Hematopoietic multipotent progenitor cell treated with erythropoietin and hydrocortisone succinate and interleukin-3 and kit ligand, for 8 days (in vitro differentiated cells): Measurements from ENCODE around the gene NVL.
"Not testable (repeated sequence)": the region's sequence is repeated elsewhere in the genome, so short reads cannot be mapped to it uniquely, and the experiment has no call there.

Experiments used
- DNase-seq: peaks from one replicate; pipeline ENCODE4 v3.0.0-alpha.2; 2015

The NVL gene

DNA sequence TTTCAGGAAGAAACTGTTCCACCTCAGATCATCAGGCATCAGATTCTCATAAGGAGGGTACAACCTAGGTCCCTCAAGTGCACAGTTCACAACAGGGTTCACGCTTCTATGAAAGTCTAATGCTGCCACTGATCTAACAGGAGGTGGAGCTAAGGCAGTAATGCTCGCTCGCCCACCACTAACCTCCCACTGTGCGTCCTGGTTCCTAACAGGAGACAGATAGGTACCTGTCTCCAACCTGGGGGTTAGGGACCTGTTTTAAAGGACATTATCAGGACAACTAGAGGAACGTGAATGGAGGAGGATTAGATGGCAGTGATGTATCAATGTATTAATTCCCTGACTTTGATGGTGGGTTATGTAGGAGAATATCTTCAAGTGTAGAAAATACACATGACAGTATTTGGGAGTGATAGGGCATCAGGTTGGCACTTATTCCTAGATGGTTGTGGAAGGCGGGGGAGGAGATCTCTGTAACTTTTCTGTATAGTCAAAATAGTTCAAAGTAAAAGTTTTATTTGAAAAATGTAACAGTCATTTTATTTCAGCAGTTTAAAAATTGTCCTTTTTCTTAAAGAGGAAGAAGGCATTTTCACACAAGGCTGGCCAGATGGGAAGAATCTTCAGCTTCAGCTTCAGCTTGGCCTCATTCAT is 103.0 kb downstream of the NVL start:
- no peak for DNase-seq

DNA sequence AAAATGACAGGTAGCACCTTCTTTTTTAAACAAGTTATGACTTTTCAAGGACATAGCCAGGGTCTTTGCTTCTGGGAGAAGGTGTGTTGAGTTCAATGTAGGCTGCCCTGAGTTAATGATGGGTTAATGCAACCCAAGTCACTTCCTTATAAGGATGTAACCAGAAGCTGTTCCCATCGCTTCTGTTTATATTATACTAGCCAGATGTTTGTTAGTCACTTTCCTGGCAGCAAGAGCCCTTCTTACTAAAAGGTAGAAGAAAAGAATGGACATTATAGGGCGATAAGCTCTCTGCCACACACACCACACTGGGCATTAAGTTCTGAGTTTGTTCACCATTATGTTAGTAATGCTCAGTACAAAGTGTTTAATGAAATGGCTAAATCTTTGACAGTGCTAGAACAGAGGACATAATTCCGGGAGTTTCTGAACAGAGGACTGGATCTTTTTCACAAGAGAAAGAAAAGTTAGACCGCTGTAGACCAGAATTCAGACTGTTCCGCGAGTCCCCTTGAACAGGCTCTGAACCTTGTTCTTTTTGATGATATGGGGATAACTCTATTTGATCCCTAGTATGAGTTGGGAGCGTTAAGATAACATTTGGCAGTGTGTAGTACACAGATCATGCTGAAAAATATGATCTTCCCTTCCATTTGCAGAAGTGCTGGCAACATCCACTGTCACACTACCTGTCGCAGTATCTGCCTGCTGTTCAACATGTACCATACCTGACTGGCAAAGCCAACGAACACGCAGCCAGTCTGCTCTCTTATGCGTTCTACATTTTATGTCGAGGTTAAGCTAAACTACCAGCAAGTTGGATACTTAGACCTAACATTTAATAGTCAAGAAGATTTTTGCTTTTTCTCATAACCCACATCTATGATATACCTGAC is 105.9 kb downstream of the NVL start:
- no peak for DNase-seq

DNA sequence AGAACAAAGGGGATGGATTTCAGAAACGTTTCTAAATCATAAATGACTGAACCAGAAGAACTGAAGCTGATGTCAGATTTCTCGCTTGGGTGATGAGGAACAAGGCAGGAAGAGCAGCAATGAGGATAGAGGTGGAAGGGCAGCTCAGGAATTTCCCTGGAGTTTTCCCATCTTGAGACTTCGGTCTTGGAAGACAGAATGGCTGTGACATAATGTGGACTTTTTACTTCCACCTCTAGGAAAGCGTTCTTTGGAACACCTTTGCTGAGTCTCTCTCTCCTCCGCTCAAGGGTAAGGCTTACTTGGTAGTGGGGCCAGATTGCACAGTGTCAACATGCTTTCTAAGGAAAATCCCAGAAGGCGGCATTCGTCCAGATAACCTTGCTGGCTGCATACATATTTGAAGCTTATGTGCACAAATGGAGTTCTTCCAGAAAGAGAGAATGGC is 110.3 kb downstream of the NVL start:
- no peak for DNase-seq

DNA sequence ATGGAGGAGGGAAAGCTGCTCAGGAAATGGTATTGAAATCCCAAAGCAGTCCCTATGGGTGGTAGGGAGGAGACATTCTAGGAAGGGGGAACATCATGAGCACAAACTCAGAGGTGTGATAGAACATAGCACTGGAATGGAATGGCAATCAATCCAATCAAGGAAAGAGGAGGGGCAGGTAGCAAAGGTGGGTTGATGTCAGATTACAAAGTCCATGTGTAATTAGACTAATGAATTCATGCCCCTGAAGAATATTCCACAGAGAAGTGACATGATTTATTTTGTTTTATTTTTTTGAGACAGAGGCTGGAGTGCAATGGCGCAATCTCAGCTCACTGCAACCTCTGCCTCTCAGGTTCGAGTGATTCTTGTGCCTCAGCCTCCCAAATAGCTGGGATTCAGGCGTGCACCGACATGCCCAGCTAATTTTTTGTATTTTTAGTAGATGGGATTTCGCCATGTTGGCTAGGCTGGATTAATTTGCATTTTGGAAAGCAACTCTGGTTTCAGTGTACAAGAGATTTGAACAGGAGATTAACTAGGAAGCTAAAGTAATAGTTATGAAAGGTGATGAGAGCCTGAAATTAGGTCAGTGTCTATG is 110.9 kb downstream of the NVL start:
- no peak for DNase-seq

DNA sequence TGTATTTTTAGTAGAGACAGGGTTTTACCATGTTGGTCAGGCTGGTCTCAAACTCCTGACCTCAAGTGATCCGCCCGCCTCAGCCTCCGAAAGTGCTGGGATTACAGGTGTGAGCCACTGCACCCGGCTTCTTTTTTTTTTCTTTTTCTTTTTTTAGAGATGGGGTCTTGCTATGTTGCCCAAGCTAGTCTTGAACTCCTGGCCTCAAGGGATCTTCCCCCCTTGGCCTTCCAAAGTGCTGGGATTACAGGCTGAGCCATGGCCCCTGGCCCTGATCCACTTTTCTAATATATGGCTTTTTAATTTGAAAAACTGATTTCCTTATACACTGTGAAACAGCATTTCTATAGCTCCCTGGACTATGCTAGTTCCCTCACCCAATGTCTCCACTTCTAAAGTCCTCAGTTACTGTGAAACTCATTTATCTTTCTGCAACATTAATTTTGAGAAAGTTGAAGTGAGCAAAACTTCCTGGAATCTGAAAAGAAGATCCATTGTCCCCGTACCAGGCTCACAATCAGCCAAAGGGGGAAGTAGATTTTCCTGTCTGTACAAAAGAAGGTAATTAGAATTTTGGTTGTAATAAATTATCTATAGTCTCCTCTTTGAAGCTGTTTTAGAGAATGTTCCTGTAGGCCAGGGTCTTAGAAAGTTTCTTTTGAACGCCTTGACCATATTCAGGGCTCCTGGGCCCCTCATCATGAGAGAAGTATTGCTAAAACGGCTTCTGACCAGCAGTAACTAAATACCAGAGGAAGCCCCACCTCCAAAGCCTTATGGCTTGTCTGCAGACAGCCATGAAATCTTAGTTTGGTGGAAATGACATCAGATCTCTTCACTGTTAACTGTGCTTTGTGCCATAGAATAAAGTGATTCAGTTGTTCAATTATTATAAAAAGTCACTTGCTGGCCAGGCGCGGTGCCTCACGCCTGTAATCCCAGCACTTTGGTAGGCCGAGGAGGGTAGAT is 112.0 kb downstream of the NVL start:
- DNase-seq: no peak

DNA sequence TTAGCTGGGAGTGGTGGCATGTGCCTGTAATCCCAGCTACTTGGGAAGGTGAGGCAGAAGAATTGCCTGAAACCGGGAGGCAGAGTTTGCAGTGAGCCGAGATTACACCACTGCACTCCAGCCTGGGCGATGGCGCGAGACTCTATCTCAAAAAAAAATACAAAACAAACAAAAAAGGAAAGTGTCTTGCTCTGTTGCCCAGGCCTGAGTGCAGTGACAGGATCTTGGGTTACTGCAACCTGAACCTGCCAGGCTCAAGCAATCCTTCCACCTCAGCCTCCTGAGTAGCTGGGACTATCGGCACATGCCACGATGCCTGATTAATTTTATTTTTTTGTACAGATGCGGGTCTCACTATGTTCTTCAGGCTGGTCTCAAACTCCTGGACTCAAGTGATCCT is 113.6 kb downstream of the NVL start:
- DNase-seq: no peak

DNA sequence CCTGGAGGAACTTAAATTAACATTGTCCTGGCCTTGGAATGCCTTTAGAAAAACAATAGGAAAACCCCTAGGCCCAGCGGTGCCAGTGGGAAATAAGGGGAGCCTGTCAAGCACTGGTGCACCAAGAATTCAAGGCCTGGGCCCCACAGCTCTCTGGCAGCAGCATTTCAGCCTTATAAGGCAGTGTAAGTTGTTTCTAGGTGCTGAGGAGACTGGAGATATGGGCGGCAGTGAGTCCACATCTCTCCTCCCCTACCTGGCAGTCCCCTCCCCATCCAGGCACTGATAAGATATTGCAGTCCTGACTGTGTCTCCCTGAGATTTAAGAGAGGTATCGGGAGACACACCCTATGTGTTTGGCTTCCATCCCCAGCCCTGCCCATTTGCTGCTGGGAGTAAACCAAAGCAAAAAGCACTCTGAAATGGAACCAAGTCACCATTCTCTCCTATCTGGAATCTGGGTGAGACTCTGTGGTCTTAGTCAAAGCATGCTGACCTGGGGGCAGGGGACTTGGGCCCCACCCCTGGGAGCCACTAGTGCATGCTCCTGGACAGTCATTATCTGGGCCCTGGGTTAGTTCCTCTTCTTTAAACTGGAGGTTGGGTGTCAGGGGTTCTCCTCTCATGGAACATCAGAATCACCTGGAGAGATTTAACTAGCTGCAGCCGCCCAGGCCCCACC is 116.4 kb downstream of the NVL start:
- DNase-seq: peak; percentile 15

DNA sequence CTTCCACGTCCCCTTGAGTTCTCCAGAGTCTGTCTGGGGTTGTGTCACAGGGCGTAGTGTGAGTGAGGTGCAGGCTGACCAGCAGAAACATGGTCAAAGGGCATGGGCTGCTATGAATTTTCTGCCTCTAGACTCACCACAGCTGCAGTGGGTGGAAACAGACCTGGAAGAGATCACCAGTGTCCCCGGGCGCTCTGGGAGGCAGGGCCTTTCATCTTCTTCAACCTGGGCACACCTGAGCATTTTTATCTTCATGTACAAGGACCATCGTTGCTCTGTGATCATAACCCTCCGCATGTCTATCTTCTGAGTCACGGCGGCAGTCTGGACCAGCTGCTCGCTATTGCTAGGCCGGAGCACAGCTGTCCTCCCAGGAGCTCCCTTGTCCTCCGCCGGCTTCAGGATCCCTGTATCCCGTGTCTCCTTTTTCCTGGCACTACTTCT is 117.3 kb downstream of the NVL start:
- DNase-seq: no peak

DNA sequence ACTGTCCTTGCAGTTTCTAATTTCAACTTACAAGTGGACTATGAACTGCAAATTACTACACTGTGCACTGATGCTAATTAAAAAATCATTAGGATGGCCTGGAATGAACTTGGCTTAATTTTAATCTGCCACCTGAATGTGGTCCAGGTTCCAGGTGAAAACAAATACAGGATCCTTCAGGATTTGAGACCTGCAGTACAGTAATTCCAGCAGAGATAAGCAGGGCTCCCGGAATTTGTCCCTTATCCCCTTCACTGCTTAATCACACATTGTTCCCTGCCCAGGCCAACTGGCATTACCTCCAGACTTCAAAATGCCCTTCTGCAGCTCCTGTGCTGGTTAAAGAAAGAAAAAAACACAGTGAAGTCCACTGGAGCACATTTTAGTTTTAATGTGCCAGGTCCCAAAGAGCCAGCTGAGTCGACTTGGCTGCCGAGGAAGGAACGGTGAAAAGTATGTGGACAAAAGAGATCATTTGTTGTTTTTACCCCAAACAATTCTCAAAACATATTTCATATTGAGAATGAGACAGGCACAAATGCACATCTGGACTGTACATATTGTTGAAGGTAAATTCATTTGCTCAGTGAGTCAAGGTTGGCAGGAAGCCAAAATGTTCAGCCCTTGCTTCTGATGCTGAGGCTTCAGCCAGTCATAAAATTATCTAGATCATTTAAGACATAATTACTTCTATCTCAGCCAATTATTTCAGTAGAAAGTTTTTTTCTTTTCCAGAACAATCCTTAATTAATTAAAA is 118.6 kb downstream of the NVL start:
- peak; percentile 67 for DNase-seq

DNA sequence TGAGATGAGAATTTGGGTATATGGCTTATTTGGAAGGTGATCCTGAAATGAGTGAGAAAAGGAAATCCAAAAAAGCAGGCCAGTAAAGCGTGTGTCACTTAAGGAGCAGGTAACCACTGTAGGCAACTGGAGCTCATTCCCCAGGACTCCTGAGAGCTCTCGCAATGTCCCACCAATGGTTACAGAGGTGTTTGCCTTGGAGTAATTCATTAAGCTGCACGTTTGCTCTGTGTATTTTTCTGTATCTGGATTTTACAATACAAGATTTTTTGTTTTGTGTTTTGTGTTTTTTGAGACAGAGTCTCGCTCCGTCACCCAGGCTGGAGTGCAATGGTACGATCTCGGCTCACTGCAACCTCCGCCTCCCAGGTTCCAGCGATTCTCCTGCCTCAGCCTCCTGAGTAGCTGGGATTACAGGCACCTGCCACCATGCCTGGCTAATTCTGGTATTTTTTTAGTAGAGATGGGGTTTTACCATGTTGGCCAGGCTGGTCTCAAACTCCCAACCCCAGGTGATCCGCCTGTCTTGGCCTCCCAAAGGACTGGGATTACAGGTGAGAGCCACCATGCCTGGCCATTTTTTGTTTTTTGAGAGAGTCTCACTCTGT is 123.9 kb downstream of the NVL start:
- DNase-seq: not testable (repeated sequence)

DNA sequence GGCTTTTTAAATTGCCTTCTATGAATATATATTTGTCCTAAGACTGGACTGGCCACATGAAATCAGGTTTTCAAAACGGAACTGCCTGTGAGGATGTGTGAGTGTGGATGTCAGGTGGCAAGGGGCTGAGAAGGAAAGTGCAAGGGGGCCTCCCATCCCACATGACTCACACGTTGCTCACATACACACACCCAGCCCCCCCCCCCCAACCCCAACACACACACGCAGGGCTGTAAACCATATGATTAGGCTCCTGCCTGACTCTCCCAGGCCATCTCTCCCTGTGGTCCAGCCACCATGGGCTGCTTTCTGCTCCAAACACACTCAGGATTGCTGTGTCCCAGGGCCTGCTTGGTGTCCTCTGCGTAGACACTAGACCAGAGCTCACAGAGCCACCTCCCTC is 124.5 kb downstream of the NVL start:
- peak; percentile 39 for DNase-seq

DNA sequence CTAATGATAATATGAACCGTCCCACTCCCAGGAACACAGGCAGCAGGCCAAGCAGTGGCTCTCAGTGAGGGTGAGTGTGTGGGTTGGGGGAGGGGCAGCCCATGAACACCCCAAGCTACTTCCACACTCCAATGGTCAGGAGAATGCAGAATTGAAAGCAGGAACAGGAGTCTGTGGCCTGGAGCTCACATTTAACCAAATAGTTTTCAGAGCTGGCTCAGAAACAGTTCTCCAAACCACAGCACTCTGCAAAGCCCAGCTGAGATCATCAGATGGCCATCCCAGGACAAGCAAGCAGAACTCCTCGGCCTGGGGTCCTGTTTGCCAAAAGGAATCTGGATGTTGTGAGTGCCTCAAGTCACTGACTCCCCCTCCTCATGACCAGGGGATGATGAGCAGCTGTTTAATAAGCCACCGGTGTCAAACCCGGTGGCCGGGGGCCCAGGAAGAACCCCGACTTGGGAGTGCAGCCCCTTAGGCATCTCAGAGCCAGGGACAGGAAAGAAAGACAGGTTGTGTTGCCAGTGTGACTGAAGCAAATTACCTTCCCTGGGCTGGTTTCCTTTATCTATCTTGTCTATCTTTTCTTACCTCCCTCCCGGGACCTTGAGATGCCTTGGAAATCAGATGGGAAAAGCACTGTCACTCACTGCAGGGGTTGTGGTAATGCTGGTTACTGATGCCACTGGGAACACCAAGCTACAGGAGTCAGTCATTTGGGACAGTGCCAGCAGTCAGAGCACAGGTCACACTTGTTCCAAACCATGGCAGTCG is 126.5 kb downstream of the NVL start:
- no peak for DNase-seq

DNA sequence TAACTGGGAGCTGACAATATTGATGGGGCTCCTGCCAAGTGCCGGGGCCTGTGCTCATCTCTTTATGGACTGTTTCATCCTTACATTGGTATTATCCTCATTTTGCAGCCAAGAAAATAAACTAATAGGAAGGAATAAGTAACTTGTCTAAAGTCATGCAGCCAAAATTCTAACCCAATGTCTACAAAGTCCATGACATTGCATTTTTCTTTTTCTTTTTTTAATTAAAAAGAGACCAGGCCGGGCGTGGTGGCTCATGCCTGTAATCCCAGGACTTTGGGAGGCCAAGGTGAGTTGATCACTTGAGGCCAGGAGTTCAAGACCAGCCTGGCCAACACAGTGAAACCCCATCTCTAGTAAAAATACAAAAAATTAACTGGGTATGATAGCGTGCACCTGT is 128.1 kb downstream of the NVL start:
- no peak for DNase-seq

DNA sequence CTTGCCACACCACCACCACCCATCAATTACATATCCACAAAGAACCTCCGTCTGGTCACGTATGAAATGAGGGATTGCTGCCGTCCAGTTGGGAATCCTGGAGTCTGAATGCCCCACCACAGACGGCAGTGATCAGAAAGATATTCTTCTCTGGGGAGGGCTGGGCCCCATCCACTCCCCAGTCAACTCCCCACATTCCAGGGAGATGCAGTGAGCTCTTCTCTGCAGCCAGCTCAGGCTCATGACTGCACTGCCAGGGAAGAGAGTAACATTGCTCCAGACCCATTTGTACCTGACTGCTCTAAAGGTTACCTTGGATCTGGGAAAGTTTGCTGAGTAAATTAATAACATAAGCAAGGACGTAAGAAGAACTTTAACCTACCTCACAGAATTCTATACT is 128.6 kb downstream of the NVL start:
- DNase-seq: no peak

DNA sequence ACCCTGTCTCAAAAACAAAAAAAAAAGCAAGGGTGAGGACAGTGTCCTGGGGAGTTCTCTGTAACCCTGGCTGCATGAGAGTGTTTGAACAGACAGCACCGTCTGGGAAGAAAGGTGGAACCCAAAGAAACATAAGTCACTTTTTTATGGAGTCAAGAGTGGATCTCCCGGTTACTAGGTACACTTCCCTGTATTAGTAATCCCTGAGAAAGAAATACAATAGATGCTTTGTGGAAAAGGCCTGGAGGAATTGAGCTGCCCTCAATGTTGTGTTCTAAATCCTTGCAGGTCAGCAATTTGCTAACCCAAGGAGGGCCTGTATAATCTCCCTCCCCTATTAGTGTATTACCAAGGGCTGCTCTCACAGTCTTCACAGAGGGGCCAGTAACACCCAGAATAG is 130.3 kb downstream of the NVL start:
- no peak for DNase-seq

DNA sequence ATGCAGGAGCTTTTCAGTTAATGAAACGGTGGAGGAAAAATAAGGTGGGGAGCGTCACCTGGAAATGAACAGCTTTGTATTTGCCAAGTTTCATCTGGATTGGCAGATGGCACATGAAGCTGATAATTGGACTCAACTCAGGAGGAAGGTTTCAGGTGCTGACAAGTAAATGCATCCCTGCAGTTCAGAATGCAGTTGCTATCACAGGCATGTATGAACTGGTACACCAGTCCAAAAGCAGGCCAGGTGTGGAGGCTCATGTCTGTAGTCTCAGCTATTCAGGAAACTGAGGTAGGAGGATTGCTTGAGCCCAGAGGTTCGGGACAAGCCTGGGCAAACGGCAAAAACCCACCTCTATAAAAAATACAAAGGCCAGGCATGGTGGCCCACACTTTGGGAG is 131.4 kb downstream of the NVL start:
- no peak for DNase-seq

DNA sequence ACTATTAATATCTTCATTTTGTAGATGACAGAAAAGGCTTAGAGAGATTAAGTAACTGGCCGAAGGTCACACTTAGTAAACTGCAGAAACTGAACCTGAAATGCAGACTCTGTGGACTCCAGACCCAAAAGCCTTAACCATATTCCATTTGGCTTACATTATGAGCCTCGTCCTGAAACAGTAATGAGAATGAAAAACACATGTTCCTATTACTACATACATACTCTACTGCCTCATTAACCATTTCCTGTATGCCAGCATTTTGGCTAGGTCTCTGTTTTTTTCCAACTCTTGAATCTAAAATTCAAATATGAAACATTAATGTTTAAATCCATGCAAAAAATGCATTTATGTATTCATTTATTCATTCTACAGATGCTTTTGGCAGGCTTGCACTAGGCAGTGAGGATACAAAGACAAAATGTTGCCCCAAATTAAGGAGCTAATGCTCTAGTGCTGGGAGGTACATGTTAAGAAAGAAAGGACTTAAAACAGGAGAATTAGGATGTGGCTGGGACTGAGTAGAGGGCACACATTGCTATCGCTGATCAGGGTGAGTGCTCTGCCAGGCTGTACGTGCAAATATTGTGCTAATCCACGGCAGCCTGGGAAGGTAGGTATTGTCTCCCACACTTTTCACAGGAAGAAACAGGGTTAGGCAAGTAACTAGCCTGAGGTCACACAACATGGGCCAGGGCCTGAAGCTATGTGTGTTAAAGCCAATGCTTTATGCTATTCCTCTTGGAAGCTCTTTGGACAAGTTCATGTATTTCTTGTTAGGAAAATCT is 133.0 kb downstream of the NVL start:
- no peak for DNase-seq

DNA sequence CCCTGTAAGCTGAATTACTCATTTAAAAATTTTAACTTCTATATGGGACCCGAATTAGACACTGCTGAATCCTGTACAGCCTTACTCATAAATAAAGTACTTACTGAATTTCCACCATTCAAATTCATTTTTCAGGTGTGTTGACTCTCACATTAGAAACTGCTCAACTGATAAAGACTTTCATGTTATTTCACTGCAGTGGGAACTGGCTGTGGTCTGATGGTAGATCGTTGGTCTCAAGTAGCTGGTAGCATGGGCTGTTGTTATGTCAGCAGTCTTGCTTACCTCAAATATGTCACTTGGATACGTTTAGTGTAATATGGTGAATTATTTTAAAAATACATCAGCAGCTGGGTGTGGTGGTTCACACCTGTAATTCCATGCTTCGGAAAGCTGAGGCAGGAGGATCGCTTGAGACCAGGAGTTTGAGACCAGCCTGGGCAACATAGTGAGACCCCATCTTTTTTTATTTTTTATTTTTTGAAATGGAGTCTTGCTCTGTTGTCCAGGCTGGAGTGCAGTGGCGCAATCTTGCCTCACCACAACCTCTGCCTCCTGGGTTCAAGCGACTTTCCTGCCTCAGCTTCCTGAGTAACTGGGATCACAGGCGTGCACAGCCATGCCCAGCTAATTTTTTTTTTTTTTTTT is 136.5 kb downstream of the NVL start:
- DNase-seq: no peak
